K562 (cell line): ENCODE measurements around the gene TLE3. TPM values are rescaled to one million over a fixed set of nuclear protein-coding genes. Genes with fewer than 3 reads are reported as not detected.

Experiments
- CHD4 ChIP-seq: fragments of 200-600 bp; sonication (generic); IDR thresholded peaks from 3 replicates; pipeline ENCODE4 v1.6.1; 2012; ENCODE audit warnings: low read depth, mild to moderate bottlenecking, mixed read lengths, low read length, inconsistent platforms; ENCODE audit not compliant: insufficient read depth, insufficient replicate concordance, poor library complexity, severe bottlenecking
- CTBP1 ChIP-seq: fragments of 450-650 bp; IDR thresholded peaks from 2 replicates; pipeline ENCODE4 v1.6.1; 2016; ENCODE audit warnings: borderline replicate concordance
- DACH1 ChIP-seq: fragments of 450-650 bp; IDR thresholded peaks from 2 replicates; pipeline ENCODE4 v1.6.1; 2018; ENCODE audit not compliant: partially characterized antibody
- ETV6 ChIP-seq, 3 experiments: fragments of 150-350 bp in 1 of 3; sonication (generic) in 1 of 3; formaldehyde crosslinking in 1 of 3; IDR thresholded peaks; 2 replicates each; pipeline versions ENCODE4 v1.6.1 to v1.8.0; 2014 to 2022; ENCODE audit warnings: borderline replicate concordance in 2 of 3, low read depth in 2 of 3, antibody characterized with exemption in 1 of 3, low read length in 1 of 3, mild to moderate bottlenecking in 1 of 3, missing genetic modification reagents in 1 of 3
- GABPB1 ChIP-seq: sonication (generic); formaldehyde crosslinking; IDR thresholded peaks from 2 replicates; pipeline ENCODE4 v1.8.0; 2022; ENCODE audit warnings: mild to moderate bottlenecking, missing genetic modification reagents
- HNRNPK ChIP-seq: fragments of 200-400 bp; formaldehyde crosslinking; IDR thresholded peaks from one replicate; pipeline ENCODE4 v1.6.1; 2018; ENCODE audit warnings: mild to moderate bottlenecking, low read depth, low read length; ENCODE audit not compliant: poor library complexity, severe bottlenecking
- IFI16 ChIP-seq: fragments of 250-450 bp; sonication (Bioruptor Pico); IDR thresholded peaks from 2 replicates; pipeline ENCODE4 v2.1.2; 2022; ENCODE audit warnings: mild to moderate bottlenecking, inconsistent platforms
- KLF6 ChIP-seq: fragments of 250-450 bp; sonication (Bioruptor Pico); IDR thresholded peaks from 2 replicates; pipeline ENCODE4 v1.4.0; 2020; ENCODE audit warnings: mild to moderate bottlenecking, moderate library complexity, borderline replicate concordance
- MIER1 ChIP-seq: fragments of 450-650 bp; IDR thresholded peaks from 2 replicates; pipeline ENCODE4 v1.6.1; 2016; ENCODE audit warnings: antibody characterized with exemption, mild to moderate bottlenecking, low read depth
- RBM15 ChIP-seq: fragments of 200-400 bp; formaldehyde crosslinking; IDR thresholded peaks from 2 replicates; pipeline ENCODE4 v1.6.1; 2018; ENCODE audit warnings: mild to moderate bottlenecking, low read length, moderate library complexity; ENCODE audit not compliant: insufficient read depth
- SIN3B ChIP-seq: fragments of 450-650 bp; IDR thresholded peaks from 2 replicates; pipeline ENCODE4 v1.6.1; 2017; ENCODE audit warnings: low read depth, mild to moderate bottlenecking, moderate library complexity
- ZNF232 ChIP-seq: sonication (generic); formaldehyde crosslinking; IDR thresholded peaks from 2 replicates; pipeline ENCODE4 v1.8.0; 2022; ENCODE audit warnings: mild to moderate bottlenecking, missing genetic modification reagents
- ZNF561 ChIP-seq: fragments of 450-650 bp; formaldehyde crosslinking; conservative IDR thresholded peaks from 2 replicates; pipeline ENCODE4 v1.4.0; 2020; ENCODE audit warnings: mild to moderate bottlenecking, moderate library complexity
- polyA plus RNA-seq, 8 experiments: library from polyadenylated mRNA; depleted of rRNA in 4 of 8; stranded (reverse) in 5 of 8; unstranded in 3 of 8; fragments of >200 nt; fragmentation: Nextera tagmentation in 2 of 8; fragmentation: Illumina TruSeq in 1 of 8; extraction: Ambion mirVana in 2 of 8; extraction: Trizol in 1 of 8; gene quantifications; 2 replicates each; pipeline versions ENCODE4 v1.2.1 to v1.2.3, GENCODE V29; 2011 to 2014; ENCODE audit warnings: inconsistent platforms in 1 of 8, missing spikeins in 1 of 8
- total RNA-seq, 7 experiments: library from RNA; depleted of rRNA in 6 of 7; stranded (reverse); fragments of >200 nt in 6 of 7; fragmentation: Illumina TruSeq in 2 of 7; extraction: Trizol in 2 of 7; gene quantifications; 2 replicates each; pipeline versions ENCODE4 v1.2.1 to v1.2.3, GENCODE V29; 2011 to 2021; ENCODE audit warnings: low replicate concordance in 1 of 7
- TF ChIP-seq, protein P1 (sequence below): fragments of 450-650 bp; IDR thresholded peaks from 2 replicates; pipeline ENCODE4 v1.6.1; 2014; ENCODE audit warnings: low read depth, mild to moderate bottlenecking, moderate library complexity, borderline replicate concordance
- TF ChIP-seq, protein P2 (sequence below): fragments of 450-650 bp; IDR thresholded peaks from 2 replicates; pipeline ENCODE4 v1.7.1; 2018; ENCODE audit warnings: mild to moderate bottlenecking, low read depth; ENCODE audit not compliant: partially characterized antibody
- TF ChIP-seq, protein P3 (sequence below): fragments of 450-650 bp; formaldehyde crosslinking; conservative IDR thresholded peaks from 2 replicates; pipeline ENCODE4 v1.4.0; 2022; ENCODE audit warnings: mild to moderate bottlenecking, missing genetic modification characterization
- TF ChIP-seq, protein P4 (sequence below): sonication (generic); formaldehyde crosslinking; IDR thresholded peaks from 2 replicates; pipeline ENCODE4 v1.8.1; 2023; ENCODE audit warnings: mild to moderate bottlenecking, missing genetic modification reagents

TLE3 gene
- total and polyA plus RNA-seq, 9 of the 15 experiments (the other 6 are each of a cell fraction or from before 2014, with no cell fraction given) = 1.5 to 84.2 (median 14.1) TPM

DNA sequence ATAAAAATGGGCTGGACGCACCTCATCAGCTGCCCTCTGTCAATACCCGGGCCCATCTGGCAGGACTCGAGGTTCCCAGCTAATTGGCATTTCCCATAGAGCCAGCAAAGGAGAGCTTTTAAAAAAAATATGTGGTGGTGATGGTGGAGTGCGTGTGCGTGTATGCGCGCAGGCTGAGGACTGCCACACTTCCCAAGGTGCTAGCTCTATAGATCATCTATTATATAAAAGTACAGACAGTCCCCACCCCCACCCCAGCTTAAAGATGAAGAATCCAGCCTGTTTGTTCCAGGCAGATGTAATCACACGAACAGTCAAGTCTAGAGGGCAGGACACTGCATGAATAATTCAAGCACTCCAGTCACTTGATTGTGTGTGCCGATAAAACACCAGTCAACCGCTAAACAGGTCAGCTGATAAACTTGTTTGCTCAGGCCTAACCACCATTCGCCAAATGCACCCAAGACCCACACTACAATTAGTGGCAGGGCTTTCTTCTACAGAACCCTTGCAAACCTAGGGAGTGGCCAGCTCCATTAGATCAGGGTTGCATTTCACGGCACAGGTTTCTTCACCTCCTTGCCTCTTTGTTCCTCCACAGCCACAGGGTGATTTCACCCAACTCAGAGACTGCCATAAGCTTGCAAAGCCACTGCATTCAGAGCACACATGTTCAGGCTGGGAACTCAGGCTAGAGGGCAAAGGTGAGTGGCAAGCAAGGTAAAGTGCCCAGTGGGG, 5.8 kb downstream of the TLE3 start (continued):
- TF ChIP-seq SIN3B (no peak), HNRNPK (no peak), ZNF561 (CRISPR knock-in tag) (no peak), CHD4 (no peak), IFI16 (no peak), RBM15 (no peak), ETV6 (IDR thresholded peaks at IDR 0.05; ENCODE audit: borderline replicate concordance in 1 of 2, low read depth in 2 of 2, low read length in 1 of 2) (no peak), ETV6 (CRISPR knock-in tag; IDR thresholded peaks at IDR 0.05; ENCODE audit: borderline replicate concordance) (no peak), GABPB1 (CRISPR knock-in tag) (no peak), CTBP1 (peak; percentile 78; the same call in 1 of the 2 replicates), MIER1 (no peak), ZNF232 (CRISPR knock-in tag) (no peak), DACH1 (peak; percentile 59), KLF6 (CRISPR knock-in tag) (no peak)
- TF ChIP-seq, protein P1, sequence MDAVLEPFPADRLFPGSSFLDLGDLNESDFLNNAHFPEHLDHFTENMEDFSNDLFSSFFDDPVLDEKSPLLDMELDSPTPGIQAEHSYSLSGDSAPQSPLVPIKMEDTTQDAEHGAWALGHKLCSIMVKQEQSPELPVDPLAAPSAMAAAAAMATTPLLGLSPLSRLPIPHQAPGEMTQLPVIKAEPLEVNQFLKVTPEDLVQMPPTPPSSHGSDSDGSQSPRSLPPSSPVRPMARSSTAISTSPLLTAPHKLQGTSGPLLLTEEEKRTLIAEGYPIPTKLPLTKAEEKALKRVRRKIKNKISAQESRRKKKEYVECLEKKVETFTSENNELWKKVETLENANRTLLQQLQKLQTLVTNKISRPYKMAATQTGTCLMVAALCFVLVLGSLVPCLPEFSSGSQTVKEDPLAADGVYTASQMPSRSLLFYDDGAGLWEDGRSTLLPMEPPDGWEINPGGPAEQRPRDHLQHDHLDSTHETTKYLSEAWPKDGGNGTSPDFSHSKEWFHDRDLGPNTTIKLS = no peak
- TF ChIP-seq, protein P2, sequence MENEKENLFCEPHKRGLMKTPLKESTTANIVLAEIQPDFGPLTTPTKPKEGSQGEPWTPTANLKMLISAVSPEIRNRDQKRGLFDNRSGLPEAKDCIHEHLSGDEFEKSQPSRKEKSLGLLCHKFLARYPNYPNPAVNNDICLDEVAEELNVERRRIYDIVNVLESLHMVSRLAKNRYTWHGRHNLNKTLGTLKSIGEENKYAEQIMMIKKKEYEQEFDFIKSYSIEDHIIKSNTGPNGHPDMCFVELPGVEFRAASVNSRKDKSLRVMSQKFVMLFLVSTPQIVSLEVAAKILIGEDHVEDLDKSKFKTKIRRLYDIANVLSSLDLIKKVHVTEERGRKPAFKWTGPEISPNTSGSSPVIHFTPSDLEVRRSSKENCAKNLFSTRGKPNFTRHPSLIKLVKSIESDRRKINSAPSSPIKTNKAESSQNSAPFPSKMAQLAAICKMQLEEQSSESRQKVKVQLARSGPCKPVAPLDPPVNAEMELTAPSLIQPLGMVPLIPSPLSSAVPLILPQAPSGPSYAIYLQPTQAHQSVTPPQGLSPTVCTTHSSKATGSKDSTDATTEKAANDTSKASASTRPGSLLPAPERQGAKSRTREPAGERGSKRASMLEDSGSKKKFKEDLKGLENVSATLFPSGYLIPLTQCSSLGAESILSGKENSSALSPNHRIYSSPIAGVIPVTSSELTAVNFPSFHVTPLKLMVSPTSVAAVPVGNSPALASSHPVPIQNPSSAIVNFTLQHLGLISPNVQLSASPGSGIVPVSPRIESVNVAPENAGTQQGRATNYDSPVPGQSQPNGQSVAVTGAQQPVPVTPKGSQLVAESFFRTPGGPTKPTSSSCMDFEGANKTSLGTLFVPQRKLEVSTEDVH = no peak
- TF ChIP-seq, protein P3, sequence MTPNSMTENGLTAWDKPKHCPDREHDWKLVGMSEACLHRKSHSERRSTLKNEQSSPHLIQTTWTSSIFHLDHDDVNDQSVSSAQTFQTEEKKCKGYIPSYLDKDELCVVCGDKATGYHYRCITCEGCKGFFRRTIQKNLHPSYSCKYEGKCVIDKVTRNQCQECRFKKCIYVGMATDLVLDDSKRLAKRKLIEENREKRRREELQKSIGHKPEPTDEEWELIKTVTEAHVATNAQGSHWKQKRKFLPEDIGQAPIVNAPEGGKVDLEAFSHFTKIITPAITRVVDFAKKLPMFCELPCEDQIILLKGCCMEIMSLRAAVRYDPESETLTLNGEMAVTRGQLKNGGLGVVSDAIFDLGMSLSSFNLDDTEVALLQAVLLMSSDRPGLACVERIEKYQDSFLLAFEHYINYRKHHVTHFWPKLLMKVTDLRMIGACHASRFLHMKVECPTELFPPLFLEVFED (CRISPR knock-in tag) = no peak
- TF ChIP-seq, protein P4, sequence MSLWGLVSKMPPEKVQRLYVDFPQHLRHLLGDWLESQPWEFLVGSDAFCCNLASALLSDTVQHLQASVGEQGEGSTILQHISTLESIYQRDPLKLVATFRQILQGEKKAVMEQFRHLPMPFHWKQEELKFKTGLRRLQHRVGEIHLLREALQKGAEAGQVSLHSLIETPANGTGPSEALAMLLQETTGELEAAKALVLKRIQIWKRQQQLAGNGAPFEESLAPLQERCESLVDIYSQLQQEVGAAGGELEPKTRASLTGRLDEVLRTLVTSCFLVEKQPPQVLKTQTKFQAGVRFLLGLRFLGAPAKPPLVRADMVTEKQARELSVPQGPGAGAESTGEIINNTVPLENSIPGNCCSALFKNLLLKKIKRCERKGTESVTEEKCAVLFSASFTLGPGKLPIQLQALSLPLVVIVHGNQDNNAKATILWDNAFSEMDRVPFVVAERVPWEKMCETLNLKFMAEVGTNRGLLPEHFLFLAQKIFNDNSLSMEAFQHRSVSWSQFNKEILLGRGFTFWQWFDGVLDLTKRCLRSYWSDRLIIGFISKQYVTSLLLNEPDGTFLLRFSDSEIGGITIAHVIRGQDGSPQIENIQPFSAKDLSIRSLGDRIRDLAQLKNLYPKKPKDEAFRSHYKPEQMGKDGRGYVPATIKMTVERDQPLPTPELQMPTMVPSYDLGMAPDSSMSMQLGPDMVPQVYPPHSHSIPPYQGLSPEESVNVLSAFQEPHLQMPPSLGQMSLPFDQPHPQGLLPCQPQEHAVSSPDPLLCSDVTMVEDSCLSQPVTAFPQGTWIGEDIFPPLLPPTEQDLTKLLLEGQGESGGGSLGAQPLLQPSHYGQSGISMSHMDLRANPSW (CRISPR knock-in tag) = no peak
